HCT116 (cell line): Measurements from ENCODE around the gene PDGFD. TPM values are rescaled to one million over a fixed set of nuclear protein-coding genes. Genes with fewer than 3 reads are reported as not detected.

Experiments
- ATAC-seq: fragments of 200-7000 bp; cut with Tn5 transposase; 2 replicates; pipeline ENCODE4 v1.9.1; 2020; ENCODE audit warnings: mild to moderate bottlenecking, moderate library complexity
- BruUV-seq: library from RNA; stranded (reverse); fragments of 400-500 nt; replicated peaks from 2 replicates; lab custom pipeline; 2021; lab: Mats Ljungman, UMichigan
- CTCF ChIA-PET: fragments of 300-600 bp; sonication (Branson Sonifier 250); formaldehyde crosslinking; loops from one replicate; lab custom pipeline; 2021; ENCODE audit warnings: antibody characterized with exemption; lab: Charles Lee
- POLR2A ChIA-PET: fragments of 300-600, 350-600 bp; sonication (Branson Sonifier 250); formaldehyde crosslinking; loops from one replicate; lab custom pipeline; 2021; ENCODE audit warnings: antibody characterized with exemption; lab: Charles Lee
- RAD21 ChIA-PET, 2 experiments: fragments of 300-600 bp; sonication (Branson Sonifier 250); formaldehyde crosslinking; loops; one replicate each; lab custom pipeline; 2023; ENCODE audit warnings: low total read pairs in 2 of 2; ENCODE audit not compliant: uncharacterized antibody in 2 of 2, unreplicated experiment in 2 of 2, low non-redundant PET in 1 of 2; lab: Charles Lee
- DNase-seq: peaks from one replicate; pipeline ENCODE4 v3.0.0-alpha.2; 2010; ENCODE audit warnings: low read depth, low spot score
- H2AFZ ChIP-seq: fragments of 200-600 bp; shearing (Covaris generic), sonication (generic); 2 replicates; pipeline ENCODE4 v1.6.1; 2017; ENCODE audit warnings: low read depth, mixed run types, mixed read lengths, antibody characterized with exemption, low read length; ENCODE audit not compliant: poor library complexity, severe bottlenecking
- H3K27ac ChIP-seq: 2 replicates; pipeline ENCODE4 v1.5.1; 2012; ENCODE audit warnings: low read depth, low read length
- H3K27me3 ChIP-seq: fragments of 200-600 bp; sonication (generic); 2 replicates; pipeline ENCODE4 v1.6.1; 2016; ENCODE audit warnings: mixed run types, low read length, mixed read lengths; ENCODE audit not compliant: insufficient read depth
- H3K36me3 ChIP-seq, 2 experiments: fragments of 200-500 bp in 1 of 2; fragments of 200-600 bp in 1 of 2; sonication (Bioruptor generic) in 1 of 2; sonication (generic) in 1 of 2; 2 replicates each; pipeline versions ENCODE4 v1.5.1 to v1.6.1; 2014 to 2016; ENCODE audit warnings: low read length in 2 of 2, inconsistent platforms in 1 of 2, mixed read lengths in 1 of 2, mixed run types in 1 of 2; ENCODE audit not compliant: insufficient read depth in 2 of 2, control insufficient read depth in 1 of 2
- H3K4me1 ChIP-seq, 2 experiments: fragments of 200-600 bp in 1 of 2; sonication (generic) in 1 of 2; 2 replicates each; pipeline versions ENCODE4 v1.5.1 to v1.6.1; 2012 to 2017; ENCODE audit warnings: low read length in 2 of 2, inconsistent platforms in 1 of 2, mild to moderate bottlenecking in 1 of 2, mixed read lengths in 1 of 2, mixed run types in 1 of 2, moderate library complexity in 1 of 2; ENCODE audit not compliant: insufficient read depth in 2 of 2, control insufficient read depth in 1 of 2
- H3K4me2 ChIP-seq: fragments of 200-600 bp; sonication (generic); 2 replicates; pipeline ENCODE4 v1.6.1; 2017; ENCODE audit warnings: mixed run types, low read length, mixed read lengths
- H3K4me3 ChIP-seq, 2 experiments: fragments of 200-600 bp in 1 of 2; sonication (generic) in 1 of 2; replicated peaks in 1 of 2; 2 replicates each; pipeline ENCODE4 v1.5.1; 2011 to 2016; ENCODE audit warnings: low read length in 2 of 2, control low read depth in 1 of 2, low read depth in 1 of 2, mild to moderate bottlenecking in 1 of 2, mixed read lengths in 1 of 2, mixed run types in 1 of 2
- H3K79me2 ChIP-seq: fragments of 200-600 bp; sonication (generic); 2 replicates; pipeline ENCODE4 v1.6.1; 2017; ENCODE audit warnings: mild to moderate bottlenecking, mixed run types, low read length, moderate library complexity, mixed read lengths; ENCODE audit not compliant: insufficient read depth
- H3K9ac ChIP-seq: fragments of 200-600 bp; sonication (generic); 2 replicates; pipeline ENCODE4 v1.6.1; 2016; ENCODE audit warnings: low read length, mixed read lengths
- H3K9me2 ChIP-seq: fragments of 200-600 bp; sonication (generic), shearing (Covaris generic); 2 replicates; pipeline ENCODE4 v1.6.1; 2017; ENCODE audit warnings: mixed run types, mild to moderate bottlenecking, moderate library complexity; ENCODE audit not compliant: insufficient read depth
- H3K9me3 ChIP-seq, 2 experiments: fragments of 200-500 bp in 1 of 2; fragments of 200-600 bp in 1 of 2; sonication (Bioruptor generic) in 1 of 2; sonication (generic) in 1 of 2; 2 replicates each; pipeline ENCODE4 v1.6.1; 2014 to 2017; ENCODE audit warnings: low read length in 2 of 2, mixed read lengths in 2 of 2, inconsistent platforms in 1 of 2, low read depth in 1 of 2, mild to moderate bottlenecking in 1 of 2, mixed run types in 1 of 2, moderate library complexity in 1 of 2; ENCODE audit not compliant: control insufficient read depth in 1 of 2, insufficient read depth in 1 of 2
- H4K20me1 ChIP-seq: fragments of 200-600 bp; sonication (generic), shearing (Covaris generic); 2 replicates; pipeline ENCODE4 v1.6.1; 2017; ENCODE audit warnings: mixed run types, mild to moderate bottlenecking, moderate library complexity; ENCODE audit not compliant: insufficient read depth
- CBX3 ChIP-seq: IDR thresholded peaks from 2 replicates; pipeline ENCODE4 v1.6.1; 2012; ENCODE audit warnings: low read depth
- EGR1 ChIP-seq: IDR thresholded peaks from 2 replicates; pipeline ENCODE4 v1.6.1; 2012; ENCODE audit warnings: low read depth
- EZH2phosphoT487 ChIP-seq: fragments of 200-600 bp; IDR thresholded peaks from 2 replicates; pipeline ENCODE4 v1.6.1; 2018; ENCODE audit warnings: antibody characterized with exemption, borderline replicate concordance
- FOSL1 ChIP-seq: IDR thresholded peaks from 2 replicates; pipeline ENCODE4 v1.6.1; 2012; ENCODE audit warnings: low read depth
- JUND ChIP-seq: IDR thresholded peaks from 2 replicates; pipeline ENCODE4 v1.6.1; 2012
- POLR2A ChIP-seq: IDR thresholded peaks from 2 replicates; pipeline ENCODE4 v1.7.0; 2011; ENCODE audit warnings: borderline replicate concordance; ENCODE audit not compliant: insufficient read depth, insufficient read length; ENCODE audit errors: extremely low read depth
- RAD21 ChIP-seq: IDR thresholded peaks from 2 replicates; pipeline ENCODE4 v1.6.1; 2012; ENCODE audit warnings: low read depth, mild to moderate bottlenecking
- SIN3A ChIP-seq: IDR thresholded peaks from 2 replicates; pipeline ENCODE4 v1.6.1; 2012; ENCODE audit warnings: low read depth
- SP1 ChIP-seq: IDR thresholded peaks from 2 replicates; pipeline ENCODE4 v1.6.1; 2012; ENCODE audit warnings: low read depth
- SRF ChIP-seq: IDR thresholded peaks from 2 replicates; pipeline ENCODE4 v1.6.1; 2012; ENCODE audit warnings: low read depth
- YY1 ChIP-seq: IDR thresholded peaks from 2 replicates; pipeline ENCODE4 v1.6.1; 2011; ENCODE audit warnings: low read length, low read depth, moderate library complexity, mild to moderate bottlenecking; ENCODE audit not compliant: insufficient replicate concordance; ENCODE audit errors: extremely low read depth
- intact Hi-C: fragments of 100-400 bp; cut with micrococcal nuclease; formaldehyde crosslinking; loops from 2 replicates; pipeline ENCODE4 v1.10.0; 2022
- total RNA-seq: library from RNA; stranded (reverse); gene quantifications from one replicate; pipeline ENCODE4 v1.2.1, GENCODE V29; 2021; ENCODE audit not compliant: unreplicated experiment
- TF ChIP-seq, protein P1 (sequence below): IDR thresholded peaks from 2 replicates; pipeline ENCODE4 v1.6.1; 2012
- TF ChIP-seq, protein P2 (sequence below): IDR thresholded peaks from 2 replicates; pipeline ENCODE4 v1.6.1; 2012
- TF ChIP-seq, protein P3 (sequence below), 3 experiments: fragments of 200-600 bp in 1 of 3; sonication (generic) in 1 of 3; IDR thresholded peaks in 2 of 3; conservative IDR thresholded peaks in 1 of 3; 2 replicates each; pipeline ENCODE4 v1.5.1; 2012 to 2017; ENCODE audit warnings: low read depth in 2 of 3, low read length in 2 of 3, antibody characterized with exemption in 1 of 3, borderline replicate concordance in 1 of 3, control low read depth in 1 of 3, mild to moderate bottlenecking in 1 of 3, mixed read lengths in 1 of 3, mixed run types in 1 of 3, moderate library complexity in 1 of 3; ENCODE audit not compliant: insufficient read depth in 1 of 3

PDGFD gene
- total RNA-seq, 1 experiment from 2014 or later = 0.34 TPM

DNA sequence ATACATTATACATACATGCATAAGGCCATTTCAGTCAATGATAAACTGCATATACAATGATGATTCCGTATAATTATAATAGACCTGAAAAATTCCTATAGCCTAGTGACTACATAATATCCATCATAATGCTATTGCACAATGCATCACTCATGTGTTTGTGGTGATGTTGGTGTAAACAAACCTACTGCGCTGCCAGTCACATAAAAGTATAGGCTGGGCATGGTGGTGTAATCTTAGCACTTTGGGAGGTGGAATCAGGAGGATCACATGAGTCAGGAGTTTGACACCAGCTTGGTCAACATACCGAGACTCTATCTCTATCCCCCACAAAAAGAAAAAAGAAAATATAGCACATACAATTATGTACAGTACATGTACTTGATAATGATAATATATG, 291.2 kb downstream of the PDGFD start (continued):
- no peak for TF ChIP-seq RAD21
- TF ChIP-seq, protein P1, sequence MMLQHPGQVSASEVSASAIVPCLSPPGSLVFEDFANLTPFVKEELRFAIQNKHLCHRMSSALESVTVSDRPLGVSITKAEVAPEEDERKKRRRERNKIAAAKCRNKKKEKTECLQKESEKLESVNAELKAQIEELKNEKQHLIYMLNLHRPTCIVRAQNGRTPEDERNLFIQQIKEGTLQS = no peak
- no peak for TF ChIP-seq EZH2phosphoT487
- no peak for TF ChIP-seq SIN3A
- TF ChIP-seq, all 23 proteins: peak for 0

DNA sequence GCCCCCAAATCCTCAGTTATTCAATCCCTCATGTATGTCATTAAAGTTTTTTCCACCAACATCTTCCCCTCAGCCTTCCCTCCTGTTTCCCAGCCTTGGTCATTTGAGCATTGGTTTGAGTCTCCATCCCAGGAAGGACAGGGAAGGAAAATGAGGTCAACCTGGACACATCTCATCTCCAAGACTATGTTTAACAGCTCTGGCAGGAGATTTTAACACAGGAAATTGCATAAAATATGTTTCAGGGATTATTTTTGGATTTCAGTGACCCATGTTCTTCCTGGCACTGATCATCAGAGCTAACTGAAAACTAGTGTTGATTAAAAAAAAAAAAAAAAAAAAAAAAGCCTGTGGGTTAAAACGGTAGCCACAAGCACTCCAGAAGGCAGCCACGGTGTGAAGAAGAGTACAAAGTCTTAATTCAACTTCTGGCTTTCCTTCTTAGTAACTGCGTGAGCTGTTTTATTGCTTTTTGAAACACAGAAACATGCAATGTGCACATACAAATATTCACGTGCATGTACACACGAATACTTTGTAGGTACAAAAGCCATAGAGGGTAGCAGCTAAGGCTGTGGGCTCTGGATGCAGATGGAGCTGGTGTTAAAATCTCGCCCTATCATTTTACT, 291.9 kb downstream of the PDGFD start:
- ATAC-seq (no peak), DNase-seq (no peak)
- POLR2A ChIA-PET = no interaction called here
- Histone ChIP-seq H3K79me2 (no peaks in the 10 kb centered on the region), H3K4me1 (no peaks in the 10 kb centered on the region), H4K20me1 (no peaks in the 10 kb centered on the region), H3K4me3 (no peak overlapping the region), H3K9me3 (no peaks in the 10 kb centered on the region), H3K36me3 (no peaks in the 10 kb centered on the region), H3K4me2 (no peak overlapping the region), H3K9me2 (no peaks in the 10 kb centered on the region), H3K9ac (no peak overlapping the region), H2AFZ (no peak overlapping the region), H3K27ac (no peak overlapping the region), H3K27me3 (no peaks in the 10 kb centered on the region)
- BruUV-seq = no TSS peak
- RAD21 ChIA-PET = no interaction called here
- intact Hi-C loops = no loop called here
- CTCF ChIA-PET = no interaction called here
- TF ChIP-seq YY1 = no peak
- TF ChIP-seq CBX3 = no peak
- TF ChIP-seq EGR1 = no peak
- TF ChIP-seq, protein P1 = no peak
- TF ChIP-seq SRF = no peak

DNA sequence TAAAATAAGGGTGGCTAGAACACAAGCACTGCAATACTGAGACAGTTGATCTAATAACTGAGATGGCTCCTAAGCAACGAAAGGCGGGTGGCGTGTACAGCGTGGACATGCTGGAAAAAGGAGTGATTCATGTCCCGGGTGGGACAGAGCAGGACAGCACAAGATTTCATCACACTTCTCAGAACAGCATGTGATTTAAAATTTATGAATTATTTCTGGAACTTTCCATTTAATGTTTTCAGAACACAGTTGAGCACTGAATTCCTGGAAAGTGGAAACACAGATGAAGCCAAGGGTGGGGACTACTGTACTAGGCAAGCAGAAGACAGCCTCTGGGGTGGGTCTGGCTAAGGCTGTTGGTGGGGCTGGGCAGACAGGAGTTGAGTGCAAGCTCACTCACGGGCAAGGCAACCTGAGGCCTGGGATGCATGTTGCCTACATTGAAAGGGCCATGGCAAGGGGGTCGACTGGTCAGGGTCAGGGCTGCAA, 293.1 kb downstream of the PDGFD start:
- intact Hi-C loops = no loop called here
- ChIA-PET POLR2A (no interaction called here), CTCF (no interaction called here), RAD21 (no interaction called here)
- Histone ChIP-seq H3K27ac (no peak overlapping the region), H3K4me3 (no peak overlapping the region), H3K79me2 (no peaks in the 10 kb centered on the region), H3K4me1 (no peaks in the 10 kb centered on the region), H4K20me1 (no peaks in the 10 kb centered on the region), H3K9ac (no peak overlapping the region), H2AFZ (no peak overlapping the region), H3K27me3 (no peaks in the 10 kb centered on the region), H3K9me3 (no peaks in the 10 kb centered on the region), H3K4me2 (no peak overlapping the region), H3K36me3 (no peaks in the 10 kb centered on the region), H3K9me2 (no peaks in the 10 kb centered on the region)
- no TSS peak for BruUV-seq
- TF ChIP-seq, protein P2, sequence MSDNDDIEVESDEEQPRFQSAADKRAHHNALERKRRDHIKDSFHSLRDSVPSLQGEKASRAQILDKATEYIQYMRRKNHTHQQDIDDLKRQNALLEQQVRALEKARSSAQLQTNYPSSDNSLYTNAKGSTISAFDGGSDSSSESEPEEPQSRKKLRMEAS = no peak
- TF ChIP-seq RAD21 (no peak), SRF (no peak), JUND (no peak), POLR2A (no peak), FOSL1 (no peak), SP1 (no peak)
- TF ChIP-seq, protein P3, sequence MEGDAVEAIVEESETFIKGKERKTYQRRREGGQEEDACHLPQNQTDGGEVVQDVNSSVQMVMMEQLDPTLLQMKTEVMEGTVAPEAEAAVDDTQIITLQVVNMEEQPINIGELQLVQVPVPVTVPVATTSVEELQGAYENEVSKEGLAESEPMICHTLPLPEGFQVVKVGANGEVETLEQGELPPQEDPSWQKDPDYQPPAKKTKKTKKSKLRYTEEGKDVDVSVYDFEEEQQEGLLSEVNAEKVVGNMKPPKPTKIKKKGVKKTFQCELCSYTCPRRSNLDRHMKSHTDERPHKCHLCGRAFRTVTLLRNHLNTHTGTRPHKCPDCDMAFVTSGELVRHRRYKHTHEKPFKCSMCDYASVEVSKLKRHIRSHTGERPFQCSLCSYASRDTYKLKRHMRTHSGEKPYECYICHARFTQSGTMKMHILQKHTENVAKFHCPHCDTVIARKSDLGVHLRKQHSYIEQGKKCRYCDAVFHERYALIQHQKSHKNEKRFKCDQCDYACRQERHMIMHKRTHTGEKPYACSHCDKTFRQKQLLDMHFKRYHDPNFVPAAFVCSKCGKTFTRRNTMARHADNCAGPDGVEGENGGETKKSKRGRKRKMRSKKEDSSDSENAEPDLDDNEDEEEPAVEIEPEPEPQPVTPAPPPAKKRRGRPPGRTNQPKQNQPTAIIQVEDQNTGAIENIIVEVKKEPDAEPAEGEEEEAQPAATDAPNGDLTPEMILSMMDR (IDR thresholded peaks at IDR 0.05 in 2 of 3, conservative IDR thresholded peaks at IDR 0.05 in 1 of 3; ENCODE audit: borderline replicate concordance in 1 of 3, insufficient read depth in 1 of 3, low read depth in 2 of 3, low read length in 2 of 3) = no peak
- ATAC-seq = no peak
- no peak for DNase-seq
